SJCRH30 (cell line): ENCODE measurements around the gene FABP1. TPM values are rescaled to one million over a fixed set of nuclear protein-coding genes. Genes with fewer than 3 reads are reported as not detected.

Experiments
- DNase-seq, 2 experiments: peaks; one replicate each; pipeline ENCODE4 v3.0.0-alpha.2; 2015 to 2020
- H3K27ac ChIP-seq: fragments of 250-450 bp; sonication (Bioruptor Pico); 2 replicates; pipeline ENCODE4 v1.5.1; 2020; ENCODE audit warnings: mild to moderate bottlenecking, moderate library complexity
- H3K27me3 ChIP-seq: fragments of 250-450 bp; sonication (Bioruptor Pico); 2 replicates; pipeline ENCODE4 v1.5.1; 2020; ENCODE audit warnings: mild to moderate bottlenecking, moderate library complexity
- H3K36me3 ChIP-seq: fragments of 250-450 bp; sonication (Bioruptor Pico); 2 replicates; pipeline ENCODE4 v1.5.1; 2020; ENCODE audit warnings: mild to moderate bottlenecking, moderate library complexity
- H3K4me1 ChIP-seq: fragments of 250-450 bp; sonication (Bioruptor Pico); 2 replicates; pipeline ENCODE4 v1.5.1; 2020; ENCODE audit warnings: mild to moderate bottlenecking, moderate library complexity
- H3K4me3 ChIP-seq: fragments of 250-450 bp; sonication (Bioruptor Pico); 2 replicates; pipeline ENCODE4 v1.5.1; 2020; ENCODE audit warnings: mild to moderate bottlenecking, moderate library complexity
- H3K9me3 ChIP-seq: fragments of 250-450 bp; sonication (Bioruptor Pico); replicated peaks from 2 replicates; pipeline ENCODE4 v1.5.1; 2020; ENCODE audit warnings: mild to moderate bottlenecking, moderate library complexity
- total RNA-seq: library from RNA; depleted of rRNA; stranded (reverse); fragments of >200 nt; shearing (Covaris generic); gene quantifications from 2 replicates; pipeline ENCODE4 v1.2.3, GENCODE V29; 2014; rRNA removed

The FABP1 gene
- total RNA-seq, 1 experiment from 2014 or later, result 0.32 TPM

DNA sequence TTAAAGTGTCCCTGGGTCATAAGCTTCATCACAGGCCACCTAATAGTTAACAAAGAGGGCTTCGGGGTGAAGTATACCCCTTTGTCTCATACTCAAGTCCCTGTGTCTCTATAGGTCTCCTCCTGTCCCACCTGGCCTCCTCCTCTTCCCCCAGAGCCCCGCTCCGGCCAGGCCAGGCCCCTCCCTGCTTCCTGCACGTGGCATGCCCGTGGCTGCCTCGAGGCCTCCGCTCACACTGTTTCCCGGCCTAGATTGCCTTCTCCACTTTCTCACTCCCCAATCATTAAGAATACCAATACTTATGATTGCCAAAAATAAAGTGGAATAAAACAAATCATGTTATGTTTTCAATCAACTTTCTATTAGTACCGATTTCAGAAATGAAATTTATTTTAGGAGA is 41.5 kb downstream of the FABP1 start:
- H3K27me3 ChIP-seq, result no peaks in the 10 kb centered on the region
- H3K4me3 ChIP-seq, result no peak overlapping the region
- no peaks in the 10 kb centered on the region for H3K9me3 ChIP-seq
- DNase-seq, result no peak
- peaks cover 11% of the 10 kb centered on the region for H3K4me1 ChIP-seq
- H3K27ac ChIP-seq, result no peak overlapping the region
- no peaks in the 10 kb centered on the region for H3K36me3 ChIP-seq

GRCh38 chr2:88085602-88086001 is 42.3 kb downstream of the FABP1 start:
- Histone ChIP-seq H3K27me3 (no peaks in the 10 kb centered on the region), H3K4me3 (no peak overlapping the region), H3K9me3 (no peaks in the 10 kb centered on the region), H3K4me1 (peaks cover 11% of the 10 kb centered on the region), H3K27ac (no peak overlapping the region), H3K36me3 (no peaks in the 10 kb centered on the region)
- no peak for DNase-seq

DNA sequence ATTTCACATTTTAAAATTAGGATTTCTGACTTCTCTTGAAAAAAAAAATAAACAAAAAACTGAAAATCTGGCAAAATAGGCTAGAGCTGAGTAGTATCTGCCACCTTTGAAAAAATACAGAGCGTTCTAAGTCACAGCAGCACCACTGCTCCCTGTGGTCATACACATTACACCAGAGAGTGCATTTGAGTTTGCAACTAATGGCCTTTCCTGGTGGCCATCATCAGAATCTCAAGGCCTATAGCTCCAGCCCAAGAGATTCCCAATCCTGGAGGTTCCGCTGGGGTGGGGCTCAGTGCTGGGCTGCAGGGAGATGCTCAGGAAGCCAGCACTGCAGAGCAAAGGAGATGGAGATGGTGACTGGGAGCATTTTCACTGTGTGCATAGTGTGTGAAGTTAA is 42.8 kb downstream of the FABP1 start:
- Histone ChIP-seq H3K27me3 (no peaks in the 10 kb centered on the region), H3K4me3 (no peak overlapping the region), H3K36me3 (no peaks in the 10 kb centered on the region), H3K27ac (no peak overlapping the region), H3K9me3 (no peaks in the 10 kb centered on the region), H3K4me1 (peaks cover 11% of the 10 kb centered on the region)
- DNase-seq, result no peak

GRCh38 chr2:88082781-88083180 is 45.1 kb downstream of the FABP1 start:
- peaks cover 11% of the 10 kb centered on the region for H3K4me1 ChIP-seq
- H3K4me3 ChIP-seq, result no peak overlapping the region

GRCh38 chr2:88081924-88082608 is 45.8 kb downstream of the FABP1 start:
- no peaks in the 10 kb centered on the region for H3K27me3 ChIP-seq
- peaks cover 11% of the 10 kb centered on the region for H3K4me1 ChIP-seq
- peak; percentile 24 to 57 for DNase-seq
- H3K9me3 ChIP-seq, result no peaks in the 10 kb centered on the region
- H3K36me3 ChIP-seq, result no peaks in the 10 kb centered on the region
- H3K27ac ChIP-seq, result no peak overlapping the region
- H3K4me3 ChIP-seq, result no peak overlapping the region

More at GRCh38 chr2:88082781-88083180, 45.1 kb downstream of the FABP1 start:
- peak in 1 of 2 experiments; percentile 43 for DNase-seq
- H3K27ac ChIP-seq, result no peak overlapping the region
- no peaks in the 10 kb centered on the region for H3K36me3 ChIP-seq
- H3K27me3 ChIP-seq, result no peaks in the 10 kb centered on the region
- H3K9me3 ChIP-seq, result no peaks in the 10 kb centered on the region

DNA sequence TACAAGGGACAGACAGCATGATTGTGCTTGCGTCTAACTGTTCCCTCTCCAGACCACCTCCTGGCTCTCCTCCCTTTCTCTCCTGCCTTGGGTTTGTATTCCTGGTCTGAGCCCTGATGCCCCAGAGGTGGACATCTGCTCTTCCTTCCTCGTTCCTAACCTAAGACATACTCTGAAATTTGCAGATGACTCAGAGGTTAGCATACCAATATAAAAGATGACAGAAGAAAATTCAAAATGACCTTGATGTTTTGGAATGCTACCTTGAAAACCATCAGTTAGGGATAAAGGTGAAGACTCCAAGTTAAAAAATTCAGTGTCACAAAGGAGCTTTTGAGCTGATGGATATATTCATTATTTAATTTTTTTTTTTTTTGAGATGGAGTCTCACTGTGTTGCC is 47.3 kb downstream of the FABP1 start:
- Histone ChIP-seq H3K4me3 (no peak overlapping the region), H3K36me3 (no peaks in the 10 kb centered on the region), H3K27me3 (no peaks in the 10 kb centered on the region), H3K27ac (no peak overlapping the region), H3K9me3 (no peaks in the 10 kb centered on the region), H3K4me1 (peaks cover 22% of the 10 kb centered on the region)
- no peak for DNase-seq

GRCh38 chr2:88078643-88079172 is 49.2 kb downstream of the FABP1 start:
- H3K4me1 ChIP-seq, result peaks cover 26% of the 10 kb centered on the region
- no peak overlapping the region for H3K27ac ChIP-seq
- H3K36me3 ChIP-seq, result no peaks in the 10 kb centered on the region
- no peak overlapping the region for H3K4me3 ChIP-seq
- no peak for DNase-seq
- H3K27me3 ChIP-seq, result no peaks in the 10 kb centered on the region
- H3K9me3 ChIP-seq, result no peaks in the 10 kb centered on the region

- no peaks in the 10 kb centered on the region for H3K36me3 ChIP-seq
- no peaks in the 10 kb centered on the region for H3K9me3 ChIP-seq
- peak; percentile 80 to 82 for DNase-seq
- H3K27me3 ChIP-seq, result no peaks in the 10 kb centered on the region
- H3K27ac ChIP-seq, result no peak overlapping the region
- H3K4me3 ChIP-seq, result no peak overlapping the region
- H3K4me1 ChIP-seq, result peaks cover 17% of the 10 kb centered on the region
Measured at GRCh38 chr2:88077080-88077479, 50.8 kb downstream of the FABP1 start.

- H3K27ac ChIP-seq, result no peak overlapping the region
- peak; percentile 55 to 64 for DNase-seq
- peaks cover 24% of the 10 kb centered on the region for H3K4me1 ChIP-seq
- no peak overlapping the region for H3K4me3 ChIP-seq
- no peaks in the 10 kb centered on the region for H3K27me3 ChIP-seq
- no peaks in the 10 kb centered on the region for H3K36me3 ChIP-seq
- H3K9me3 ChIP-seq, result no peaks in the 10 kb centered on the region
Measured at GRCh38 chr2:88074854-88075292, 53.0 kb downstream of the FABP1 start.

GRCh38 chr2:88074150-88074549 is 53.7 kb downstream of the FABP1 start:
- Histone ChIP-seq H3K27ac (no peak overlapping the region), H3K27me3 (no peaks in the 10 kb centered on the region), H3K4me1 (peaks cover 29% of the 10 kb centered on the region), H3K9me3 (no peaks in the 10 kb centered on the region), H3K4me3 (no peak overlapping the region), H3K36me3 (no peaks in the 10 kb centered on the region)
- no peak for DNase-seq

Other genes with a start within 250 kb of the FABP1 start
- gene RNU2-63P, start 111.5 kb downstream of the FABP1 start, total RNA-seq, result not detected in 2 replicates
- 5.6 and 6.0 TPM in 2 replicates for gene KRCC1, start 72.3 kb downstream of the FABP1 start, total RNA-seq
- 2.3 and 2.4 TPM in 2 replicates for gene SMYD1, start 60.2 kb downstream of the FABP1 start, total RNA-seq
- gene THNSL2, start 42.3 kb upstream of the FABP1 start, total RNA-seq, result not detected in 2 replicates